Measurements from ENCODE around the gene ZNF438. TPM values are rescaled to one million over a fixed set of nuclear protein-coding genes. Genes with fewer than 3 reads are reported as not detected.

ZNF438 gene
- total RNA-seq, 4 donors from 2014 or later: 7.7 to 11.2 (median 8.7) TPM

GRCh38 chr10:30822693-30823465 is 208.8 kb downstream of the ZNF438 start:
- TF ChIP-seq, protein P1, sequence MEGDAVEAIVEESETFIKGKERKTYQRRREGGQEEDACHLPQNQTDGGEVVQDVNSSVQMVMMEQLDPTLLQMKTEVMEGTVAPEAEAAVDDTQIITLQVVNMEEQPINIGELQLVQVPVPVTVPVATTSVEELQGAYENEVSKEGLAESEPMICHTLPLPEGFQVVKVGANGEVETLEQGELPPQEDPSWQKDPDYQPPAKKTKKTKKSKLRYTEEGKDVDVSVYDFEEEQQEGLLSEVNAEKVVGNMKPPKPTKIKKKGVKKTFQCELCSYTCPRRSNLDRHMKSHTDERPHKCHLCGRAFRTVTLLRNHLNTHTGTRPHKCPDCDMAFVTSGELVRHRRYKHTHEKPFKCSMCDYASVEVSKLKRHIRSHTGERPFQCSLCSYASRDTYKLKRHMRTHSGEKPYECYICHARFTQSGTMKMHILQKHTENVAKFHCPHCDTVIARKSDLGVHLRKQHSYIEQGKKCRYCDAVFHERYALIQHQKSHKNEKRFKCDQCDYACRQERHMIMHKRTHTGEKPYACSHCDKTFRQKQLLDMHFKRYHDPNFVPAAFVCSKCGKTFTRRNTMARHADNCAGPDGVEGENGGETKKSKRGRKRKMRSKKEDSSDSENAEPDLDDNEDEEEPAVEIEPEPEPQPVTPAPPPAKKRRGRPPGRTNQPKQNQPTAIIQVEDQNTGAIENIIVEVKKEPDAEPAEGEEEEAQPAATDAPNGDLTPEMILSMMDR (IDR thresholded peaks at IDR 0.05): no peak
- no peak for TF ChIP-seq POLR2A (IDR thresholded peaks at IDR 0.05)
- DNase-seq (ENCODE audit: low spot score in 2 of 2): peak in 1 of 2 donors; percentile 62
- intact Hi-C loops (cut with DNase I; ENCODE audit: low total_unique reads): no loop called here
- H3K4me3 ChIP-seq (ENCODE audit: low read depth, poor library complexity, severe bottlenecking): no peak overlapping the region
- 95 to 96% methylated on average over 10 of the region's 10 CpGs for WGBS, 2 donors

GRCh38 chr10:30821994-30822692 is 209.5 kb downstream of the ZNF438 start:
- H3K4me3 ChIP-seq (ENCODE audit: low read depth, poor library complexity, severe bottlenecking): no peak overlapping the region
- intact Hi-C loops (cut with DNase I; ENCODE audit: low total_unique reads): no loop called here
- TF ChIP-seq POLR2A (IDR thresholded peaks at IDR 0.05): no peak
- TF ChIP-seq, protein P1 (IDR thresholded peaks at IDR 0.05): no peak
- 65 to 74% methylated on average over 17 of the region's 17 CpGs for WGBS, 2 donors
- DNase-seq (ENCODE audit: low spot score in 2 of 2): peak in 1 of 2 donors; percentile 85

DNA sequence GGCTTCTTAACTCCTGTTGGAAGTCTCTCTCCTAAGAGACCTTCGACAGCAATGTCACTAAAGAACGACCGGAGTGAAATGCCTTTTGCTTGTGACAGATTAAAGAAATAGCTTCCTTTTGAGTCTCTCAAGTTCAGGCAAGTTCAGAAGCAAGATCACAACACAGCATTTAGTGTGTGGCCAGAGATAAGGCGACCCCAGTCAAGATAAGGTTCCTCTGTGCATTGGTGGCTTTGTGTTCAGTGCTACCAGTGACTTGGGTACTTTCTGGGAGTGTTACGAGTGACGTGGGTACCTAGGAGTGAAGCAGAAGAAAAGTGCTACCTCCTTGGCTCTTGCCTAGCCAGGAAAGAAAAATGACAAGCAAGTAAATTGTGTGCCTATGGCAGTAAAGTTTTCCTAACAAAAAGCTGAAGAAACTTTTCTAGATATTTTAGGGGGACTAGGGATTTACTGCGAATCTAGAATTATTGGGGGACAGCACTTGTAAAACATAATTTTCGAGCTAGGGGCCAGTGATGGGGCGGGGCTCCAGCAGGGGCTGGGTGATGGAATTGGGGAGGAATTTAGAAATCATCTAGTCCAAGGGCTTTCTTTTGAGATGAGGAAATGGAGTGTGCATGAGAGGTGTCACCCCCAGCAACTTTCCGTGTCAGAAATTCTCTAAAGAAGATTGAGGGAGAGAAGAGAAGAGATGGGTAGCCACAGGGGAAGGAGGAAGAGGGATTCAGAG is 210.2 kb downstream of the ZNF438 start:
- no peak for TF ChIP-seq POLR2A (IDR thresholded peaks at IDR 0.05)
- TF ChIP-seq, protein P1 (IDR thresholded peaks at IDR 0.05): no peak
- H3K4me3 ChIP-seq (ENCODE audit: low read depth, poor library complexity, severe bottlenecking): no peak overlapping the region
- WGBS, 2 donors: 62 to 63% methylated on average over 10 of the region's 10 CpGs
- intact Hi-C loops (cut with DNase I; ENCODE audit: low total_unique reads): no loop called here
- DNase-seq (ENCODE audit: low spot score in 2 of 2): peak in 1 of 2 donors; percentile 83

DNA sequence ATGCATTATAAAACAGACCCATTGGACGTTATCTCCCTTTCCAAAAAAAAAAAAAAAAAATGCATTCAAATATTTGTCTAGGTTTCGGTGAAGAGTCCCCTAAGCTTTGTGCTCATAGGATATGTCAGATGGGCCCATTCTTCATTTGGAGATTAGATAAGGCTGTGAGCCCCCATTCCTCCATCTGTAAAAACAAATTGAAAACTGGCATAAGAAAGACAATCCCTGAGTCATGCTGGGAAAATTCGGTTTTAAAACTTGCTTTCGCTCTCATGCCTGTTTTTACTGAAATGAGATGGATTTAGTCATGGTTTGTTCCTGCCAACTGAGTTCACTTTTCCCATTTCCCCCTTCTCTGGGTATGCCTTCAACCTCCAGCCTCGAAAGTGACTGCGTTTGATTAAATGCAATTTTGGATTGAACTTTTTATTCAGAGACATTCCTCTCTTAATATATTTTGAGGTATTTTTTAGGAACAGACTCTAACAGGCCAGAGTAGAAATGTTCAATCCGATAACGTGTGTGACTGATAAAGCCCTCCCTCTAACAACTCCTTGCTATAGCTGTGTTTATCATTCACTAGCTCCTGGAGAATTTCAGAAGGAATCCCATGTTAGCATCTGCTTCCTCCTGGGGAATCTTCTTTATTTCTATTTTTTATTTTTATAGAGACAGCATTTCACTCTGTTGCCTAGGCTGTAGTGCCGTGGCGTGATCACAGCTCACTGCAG is 211.2 kb downstream of the ZNF438 start:
- intact Hi-C loops (cut with DNase I; ENCODE audit: low total_unique reads): no loop called here
- no peak overlapping the region for H3K4me3 ChIP-seq (ENCODE audit: low read depth, poor library complexity, severe bottlenecking)
- TF ChIP-seq, protein P1 (IDR thresholded peaks at IDR 0.05): no peak
- no peak for DNase-seq (ENCODE audit: low spot score in 2 of 2)
- 59 to 65% methylated on average over 10 of the region's 10 CpGs for WGBS, 2 donors

GRCh38 chr10:30819341-30820181 is 212.1 kb downstream of the ZNF438 start:
- no peak overlapping the region for H3K4me3 ChIP-seq (ENCODE audit: low read depth, poor library complexity, severe bottlenecking)
- intact Hi-C loops (cut with DNase I; ENCODE audit: low total_unique reads): no loop called here
- TF ChIP-seq, protein P1 (IDR thresholded peaks at IDR 0.05): no peak
- TF ChIP-seq POLR2A (IDR thresholded peaks at IDR 0.05): no peak
- no peak for DNase-seq (ENCODE audit: low spot score in 2 of 2)
- WGBS, 2 donors: 40 to 41% methylated on average over 15 of the region's 15 CpGs

Measured in lower leg skin (tissue), 4 donors.